ENCODE results near the gene TRAF2. TPM values are rescaled to one million over a fixed set of nuclear protein-coding genes. Genes with fewer than 3 reads are reported as not detected.

The TRAF2 gene
- total and polyA plus RNA-seq, 9 of the 15 experiments (the other 6 are each of a cell fraction or from before 2014, with no cell fraction given), result 0.24 to 45.2 (median 18.0) TPM

GRCh38 chr9:136926154-136926704 lies 39.9 kb downstream of the TRAF2 start:
- no peak for FAIRE-seq
- CTCF ChIA-PET (ENCODE audit: low intra/inter-chr PET ratio), result interaction anchor here (0.6 kb wide), 2 partner anchors 126 to 168 kb away, joined by 3 read pairs; partner anchors contain the start of gene LCN8
- H3K4me3 ChIP-seq, result no peak overlapping the region
- TF ChIP-seq KDM2B (CRISPR knock-in tag; IDR thresholded peaks at IDR 0.05) (no peak), SAFB2 (IDR thresholded peaks at IDR 0.05; ENCODE audit: borderline replicate concordance, low read depth, low read length, severe bottlenecking) (no peak), TAF15 (IDR thresholded peaks at IDR 0.05; ENCODE audit: low read depth, low read length) (no peak), MAFK (IDR thresholded peaks at IDR 0.05; ENCODE audit: low read length) (no peak), ZFP1 (CRISPR knock-in tag; IDR thresholded peaks at IDR 0.05) (no peak), MEIS2 (IDR thresholded peaks at IDR 0.05; ENCODE audit: partially characterized antibody) (no peak), CTCF (IDR thresholded peaks at IDR 0.05 in 2 of 3, conservative IDR thresholded peaks at IDR 0.05 in 1 of 3; ENCODE audit: insufficient read depth in 2 of 3, low read depth in 1 of 3, low read length in 3 of 3) (peak in 2 of 3 experiments; percentile 14 to 19; a peak in 1 of 6 replicates), ZNF707 (CRISPR knock-in tag; conservative IDR thresholded peaks at IDR 0.05) (no peak), POLR2G (IDR thresholded peaks at IDR 0.05; ENCODE audit: low read depth, low read length) (peak; percentile 22), POLR2A (conservative IDR thresholded peaks at IDR 0.05) (0 out of 2 replicates have a peak, but pooled peaks have one; percentile 10), GABPB1 (CRISPR knock-in tag; IDR thresholded peaks at IDR 0.05) (no peak), ETS2 (tag; IDR thresholded peaks at IDR 0.05; ENCODE audit: borderline replicate concordance, poor library complexity, severe bottlenecking) (no peak), MTA1 (IDR thresholded peaks at IDR 0.05; ENCODE audit: borderline replicate concordance) (no peak), CREB5 (CRISPR knock-in tag; IDR thresholded peaks at IDR 0.05) (no peak), FUS (optimal IDR thresholded peaks at IDR 0.05; ENCODE audit: low read depth, low read length) (no peak), CEBPZ (IDR thresholded peaks at IDR 0.05; ENCODE audit: borderline replicate concordance, low read depth, low read length) (no peak)

More at GRCh38 chr9:136926154-136926704, 39.9 kb downstream of the TRAF2 start:
- Histone ChIP-seq H3K4me2 (ENCODE audit: insufficient read depth, low read length) (no peak overlapping the region), H3K9ac (ENCODE audit: insufficient read depth in 1 of 2, low read depth in 2 of 2, low read length in 2 of 2) (peak overlapping the region in 1 of 2 experiments; percentile 64; a peak in 1 of 4 replicates), H3K79me2 (ENCODE audit: control insufficient read depth, insufficient read depth, low read length) (no peaks in the 10 kb centered on the region), H3K36me3 (ENCODE audit: control insufficient read depth, insufficient read depth, low read length) (peaks cover 79% of the 10 kb centered on the region; the same call in 2 of the 3 replicates), H3K27me3 (ENCODE audit: control insufficient read depth in 2 of 2, insufficient read depth in 2 of 2, low read length in 2 of 2) (no peaks in the 10 kb centered on the region), H4K20me1 (replicated peaks; ENCODE audit: control insufficient read depth, insufficient read depth, low read length) (peaks cover 4% of the 10 kb centered on the region; the same call in 1 of the 2 replicates), H2AFZ (ENCODE audit: low read depth, low read length) (no peak overlapping the region), H3K9me3 (replicated peaks; ENCODE audit: control insufficient read depth, insufficient read depth, low read depth, low read length) (no peaks in the 10 kb centered on the region), H3K4me1 (replicated peaks in 1 of 2; ENCODE audit: control insufficient read depth in 2 of 2, insufficient read depth in 2 of 2, low read length in 2 of 2) (peaks cover 10 to 41% of the 10 kb centered on the region in 2 experiments; a peak in 4 of 5 replicates), H3K9me1 (ENCODE audit: control insufficient read depth, insufficient read depth, low read length) (no peaks in the 10 kb centered on the region), H3K27ac (ENCODE audit: extremely low read depth, low read depth, low read length) (no peak overlapping the region)
- ATAC-seq, result peak; percentile 56
- intact Hi-C loops (cut with micrococcal nuclease) (no loop called here), in situ Hi-C loops (cut with MboI) (no loop called here)
- BruUV-seq (replicated peaks), result no TSS peak
- 92% methylated on average over 9 of the region's 9 CpGs for WGBS (ENCODE audit: insufficient coverage, low coverage, missing lambda C conversion rate)
- DNase-seq (ENCODE audit: extremely low read depth in 1 of 4, low spot score in 3 of 4), result no peak
- POLR2A ChIA-PET, result interaction anchor here (0.6 to 3.2 kb wide), 6 partner anchors 11 to 99 kb away, joined by 3 to 19 read pairs (median 4); no protein-coding TSS in a partner anchor
